Activated T-helper 1 cell treated with Interleukin-2 at 50 U/mL for 16 hours (primary cell): ENCODE measurements around the gene GPR141.

Source experiments
- DNase-seq: peaks from one replicate; pipeline ENCODE4 v3.0.0-alpha.2; 2020; ENCODE audit warnings: low read depth

The GPR141 gene

GRCh38 chr7:37683246-37684120 is at the start of gene GPR141:
Gene GPR141 (plus strand): TSS chr7:37683766. CDS start chr7:37740394, 56,628 bp downstream.
- no peak for DNase-seq

GRCh38 chr7:37635346-37635745 is 48.2 kb upstream of the GPR141 start:
- no peak for DNase-seq

DNA sequence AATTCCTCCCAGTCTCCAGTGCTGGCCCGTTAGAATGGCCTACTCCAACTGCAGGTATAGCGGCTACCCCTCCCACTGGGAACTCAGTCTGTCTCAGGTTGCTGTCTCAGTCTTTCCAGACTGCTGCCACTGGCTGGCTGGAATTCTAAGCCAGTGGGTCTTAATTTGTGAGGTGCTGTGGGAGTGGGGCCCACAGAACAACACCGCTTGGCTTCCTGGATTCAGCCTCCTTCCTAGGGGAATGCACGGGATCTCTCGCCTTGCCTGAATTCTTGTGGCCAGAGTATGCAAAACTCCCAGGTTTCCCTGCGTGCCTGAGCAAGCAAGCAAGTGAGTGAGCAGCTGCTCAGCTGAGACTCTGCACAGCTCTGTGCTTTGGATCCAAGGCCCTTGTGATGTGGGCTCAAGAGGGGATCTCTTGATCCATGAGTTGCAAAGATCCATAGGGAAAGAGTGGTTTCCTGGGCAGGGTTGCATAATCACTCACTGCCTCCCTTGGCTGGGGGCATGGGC is 41.5 kb upstream of the GPR141 start:
- no peak for DNase-seq

DNA sequence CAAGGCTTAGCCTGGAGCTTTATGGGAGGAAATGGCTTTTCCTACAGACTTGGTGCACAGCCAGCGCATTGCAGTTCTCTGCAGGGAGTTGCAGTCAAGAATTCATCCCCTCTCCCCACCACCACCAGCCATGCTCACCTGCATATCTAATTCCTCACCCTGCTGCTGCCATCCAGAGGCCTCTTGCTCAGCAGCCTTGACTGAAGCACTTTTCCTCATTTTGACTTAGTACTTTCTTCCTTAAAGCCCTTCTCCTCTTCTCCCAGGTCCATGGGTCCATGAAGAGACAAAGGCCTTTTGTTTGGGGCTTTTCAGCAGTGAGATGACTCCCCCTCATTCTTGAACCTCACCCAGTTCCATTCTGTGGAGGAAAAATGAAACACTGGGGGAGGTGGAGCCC is 39.7 kb upstream of the GPR141 start:
- no peak for DNase-seq

GRCh38 chr7:37645282-37646050 is 38.1 kb upstream of the GPR141 start:
- DNase-seq = no peak

- DNase-seq = no peak
Measured at GRCh38 chr7:37656913-37657530, 26.5 kb upstream of the GPR141 start.

DNA sequence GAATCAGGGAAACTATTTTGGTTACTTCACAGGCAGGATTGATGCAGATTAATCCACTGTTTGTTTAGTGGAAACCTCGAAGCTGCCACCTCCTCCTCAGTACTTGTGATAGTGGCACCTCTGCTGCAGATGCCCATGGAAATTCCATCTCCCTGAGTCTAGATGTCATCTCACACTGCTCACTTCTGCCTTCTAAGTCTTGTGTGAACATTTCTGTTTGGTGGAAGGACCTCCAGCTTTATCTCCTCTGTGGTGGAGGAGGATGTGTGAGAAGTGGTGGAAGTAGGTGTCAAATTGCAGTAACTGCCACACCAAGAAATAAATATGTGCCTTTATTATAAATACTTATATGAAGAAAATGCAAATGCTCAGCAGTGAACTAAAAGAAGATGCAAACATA is 25.8 kb upstream of the GPR141 start:
- DNase-seq = no peak

DNA sequence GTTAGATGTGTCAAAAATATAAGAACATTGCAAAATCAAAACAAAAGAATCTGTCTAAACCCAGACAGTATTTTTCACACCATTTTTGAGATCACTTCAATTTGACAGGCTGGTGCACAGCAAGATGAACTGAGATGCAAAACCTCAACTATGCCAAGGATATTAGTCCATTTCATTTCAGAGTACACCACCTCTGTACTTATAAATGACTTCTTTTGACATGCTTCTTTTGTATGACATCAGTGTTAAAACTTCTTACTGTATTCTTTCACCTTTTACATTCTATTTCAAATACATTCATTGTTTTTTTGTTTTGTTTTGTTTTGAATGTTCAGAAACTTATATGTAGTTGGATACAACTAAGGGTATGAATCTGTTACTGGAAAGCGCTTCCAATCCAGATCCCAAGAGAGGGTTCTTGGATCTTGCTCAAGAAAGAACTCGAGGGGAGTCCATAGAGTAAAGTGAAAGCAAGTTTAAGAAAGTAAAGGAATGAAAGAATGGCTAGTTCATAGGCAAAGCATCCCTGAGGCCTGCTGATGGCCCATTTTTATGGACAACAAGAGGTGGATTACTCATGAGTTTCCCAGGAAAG is 23.5 kb upstream of the GPR141 start:
- no peak for DNase-seq

DNA sequence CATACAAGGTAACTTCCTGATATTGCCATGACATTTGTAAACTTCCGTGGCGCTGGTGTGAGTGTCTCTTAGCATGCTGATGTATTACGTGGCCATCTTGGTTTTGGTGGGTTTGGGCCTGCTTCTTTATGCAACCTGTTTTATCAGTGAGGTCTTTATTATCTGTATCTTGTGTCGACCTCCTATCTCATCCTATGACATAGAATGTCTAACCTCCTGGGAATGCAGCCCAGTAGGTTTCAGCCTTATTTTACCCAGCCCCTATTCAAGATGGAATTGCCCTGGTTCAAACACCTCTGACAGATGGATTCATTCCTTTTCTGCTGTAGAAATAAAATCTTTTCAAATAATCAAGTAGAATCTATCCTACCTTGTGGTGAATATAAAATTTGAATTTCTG is 23.0 kb upstream of the GPR141 start:
- no peak for DNase-seq

DNA sequence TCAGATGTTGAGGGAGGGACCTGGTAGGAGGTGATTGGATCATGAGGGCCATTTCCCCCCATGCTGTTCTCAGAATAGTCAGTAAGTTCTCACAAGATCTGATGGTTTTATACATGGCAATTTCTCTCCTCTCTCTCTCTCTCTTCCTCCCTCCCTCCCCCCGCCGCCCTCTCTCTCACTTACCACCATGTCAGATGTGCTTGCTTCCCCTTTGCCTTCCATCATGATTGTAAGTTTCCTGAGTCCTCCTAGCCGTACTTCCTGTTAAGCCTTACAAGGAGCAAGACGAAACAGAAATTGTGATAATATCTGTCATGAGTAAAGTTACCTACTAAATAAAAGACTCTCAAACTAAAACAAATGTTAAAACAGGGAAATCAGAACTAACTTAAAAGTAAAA is 19.9 kb upstream of the GPR141 start:
- no peak for DNase-seq

DNA sequence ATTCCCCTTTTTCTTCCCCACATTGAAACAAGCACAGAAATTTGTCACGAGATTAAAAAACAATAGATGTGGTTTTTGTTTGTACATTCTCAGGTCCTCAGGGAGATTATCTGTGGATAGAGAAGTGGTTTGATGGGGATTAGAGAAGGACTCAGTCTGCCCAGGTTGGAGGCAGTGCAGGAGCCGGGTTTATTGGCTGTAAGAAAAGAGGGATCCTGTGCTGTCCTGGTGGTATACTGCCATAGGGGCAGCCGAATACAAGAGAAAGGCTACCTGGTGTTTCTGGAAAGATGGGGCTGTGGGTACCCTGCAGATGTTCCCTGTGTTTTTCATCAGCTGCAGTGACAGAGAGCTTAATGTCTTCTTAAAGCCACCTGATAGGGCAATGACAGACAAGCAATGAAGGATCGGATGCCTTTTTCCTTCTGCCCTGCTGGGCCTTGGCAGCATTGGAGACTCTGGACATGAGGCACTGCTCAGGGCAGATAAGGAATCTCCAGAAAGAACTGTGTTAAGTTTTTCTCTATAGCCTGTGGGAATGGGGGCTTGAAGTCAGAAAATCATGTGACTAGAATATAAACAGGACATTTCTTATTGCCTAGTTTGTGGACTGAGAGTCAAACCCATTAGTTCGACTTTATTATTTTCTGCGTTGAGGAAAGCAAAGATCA is 18.1 kb upstream of the GPR141 start:
- DNase-seq = no peak

DNA sequence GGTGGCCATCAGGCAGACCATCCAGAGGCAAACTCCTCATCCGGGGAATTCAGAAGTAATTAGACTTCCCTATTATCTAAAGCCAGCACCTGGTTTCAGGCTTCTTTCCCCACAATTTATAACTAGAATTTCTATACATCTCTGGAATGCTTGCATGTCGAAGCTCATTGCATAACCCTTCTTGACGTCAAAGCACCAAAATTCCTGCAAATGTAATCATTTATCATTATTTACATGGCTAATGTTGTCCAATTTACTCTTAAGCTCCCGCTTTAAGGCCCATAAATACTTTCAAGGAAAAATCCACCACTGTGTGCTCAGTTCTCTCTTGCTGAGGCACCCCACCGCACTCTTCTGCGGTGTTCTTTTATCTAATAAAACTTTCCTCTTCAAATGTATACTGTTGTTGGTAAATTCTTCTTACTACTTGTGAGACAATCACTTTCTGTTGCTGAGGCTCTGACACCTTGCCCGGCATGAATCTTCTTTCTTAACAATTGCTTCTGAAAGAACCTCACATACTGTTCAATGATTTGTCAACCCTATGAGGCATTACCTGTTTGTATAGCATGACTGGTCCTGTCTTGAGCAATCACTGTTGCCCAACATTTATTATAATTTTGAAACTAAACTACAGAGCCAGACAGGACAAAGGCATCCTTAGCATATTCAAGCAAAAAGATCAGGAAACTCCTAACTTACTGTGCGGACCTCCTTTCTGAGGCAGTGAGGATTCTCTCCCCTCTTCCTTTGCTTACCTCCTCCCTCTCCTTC is 17.4 kb upstream of the GPR141 start:
- DNase-seq = no peak

DNA sequence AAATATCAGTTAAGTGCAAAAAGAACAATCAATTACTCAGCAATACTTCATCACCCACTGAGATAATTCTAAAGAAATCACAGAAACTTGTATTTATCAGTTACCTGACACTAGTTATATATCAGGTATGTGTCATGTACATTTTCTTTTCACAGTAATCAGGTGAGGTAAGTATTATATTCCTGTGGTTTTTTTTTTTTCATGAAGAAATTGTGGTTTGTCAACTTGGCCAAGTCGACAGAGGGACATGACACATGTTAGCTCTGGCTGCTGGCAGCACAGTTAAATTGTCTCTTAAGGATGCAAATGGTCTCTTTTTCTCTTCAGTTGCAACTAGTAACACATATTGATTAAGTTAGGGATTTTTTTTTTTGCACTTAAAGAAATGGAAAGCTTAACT is 13.7 kb upstream of the GPR141 start:
- no peak for DNase-seq

DNA sequence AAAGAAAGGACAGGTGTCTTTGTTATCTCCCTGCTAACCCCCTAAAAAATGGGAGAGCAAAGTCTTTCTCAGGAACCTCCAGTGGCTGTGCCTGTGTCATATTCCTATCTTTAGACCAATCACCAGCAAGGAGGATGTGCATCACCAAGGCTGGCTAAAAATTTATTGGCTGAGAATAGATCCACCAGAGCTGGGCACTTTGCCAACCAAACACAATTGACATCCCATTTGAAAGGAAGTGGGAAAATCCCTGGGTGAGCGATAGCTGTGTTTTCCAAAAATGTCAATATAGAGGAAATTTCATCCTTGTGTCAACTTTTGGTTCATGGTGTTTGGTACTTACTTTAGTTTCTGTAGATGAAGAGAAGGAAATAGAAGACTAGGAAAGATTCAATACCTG is 13.1 kb upstream of the GPR141 start:
- DNase-seq = no peak

GRCh38 chr7:37671876-37672275 is 11.7 kb upstream of the GPR141 start:
- no peak for DNase-seq

GRCh38 chr7:37672926-37673325 is 10.6 kb upstream of the GPR141 start:
- DNase-seq = no peak

DNA sequence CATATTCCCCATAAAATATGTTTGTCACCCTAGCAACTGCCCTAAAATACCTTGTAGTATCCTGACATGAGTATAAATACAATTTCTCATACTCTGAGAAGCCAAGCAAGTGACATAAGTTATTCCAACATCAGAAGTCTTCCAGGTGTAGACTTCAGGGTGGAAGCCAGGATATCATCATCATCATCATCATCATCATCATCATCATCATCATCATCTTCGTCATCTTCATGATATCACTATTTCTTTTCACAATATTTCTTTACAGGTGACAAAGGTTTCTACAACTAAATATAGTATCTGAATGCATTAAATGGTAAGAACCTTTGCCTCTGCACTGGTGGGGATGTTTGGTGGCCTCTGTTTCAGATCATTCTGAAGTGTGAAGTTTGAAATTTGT is 10.0 kb upstream of the GPR141 start:
- DNase-seq = no peak

GRCh38 chr7:37674531-37674930 is 9.0 kb upstream of the GPR141 start:
- DNase-seq = no peak

DNA sequence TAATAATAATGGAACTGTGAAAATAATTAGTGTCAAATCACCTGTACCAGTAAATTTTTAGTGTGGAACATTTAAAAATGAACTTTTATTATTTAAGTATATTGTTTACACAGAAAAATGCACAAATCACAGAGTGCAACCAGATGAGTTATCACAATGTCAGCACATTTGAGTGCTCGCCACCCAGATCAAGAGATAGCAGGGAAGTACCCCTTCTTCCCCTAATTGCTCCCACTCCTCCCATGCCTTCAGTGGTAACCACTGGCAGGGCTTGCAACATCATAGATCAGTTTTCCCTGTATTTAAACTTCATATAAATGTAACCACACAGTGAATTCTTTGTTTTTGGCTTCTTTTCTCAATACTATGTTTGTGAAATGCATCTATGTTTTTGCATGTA is 7.8 kb upstream of the GPR141 start:
- DNase-seq = no peak

- DNase-seq = no peak
Measured at GRCh38 chr7:37684927-37685326, 1.4 kb downstream of the GPR141 start.
